H1 (cell line): ENCODE data around the gene HNF4A. TPM values are rescaled to one million over a fixed set of nuclear protein-coding genes. Genes with fewer than 3 reads are reported as not detected.

Source experiments
- CTCF ChIA-PET: fragments of 300-600 bp; sonication (Branson Sonifier 250); formaldehyde crosslinking; loops from one replicate; lab custom pipeline; 2021; ENCODE audit not compliant: partially characterized antibody; lab: Charles Lee
- POLR2A ChIA-PET: fragments of 300-600 bp; sonication (Branson Sonifier 250); formaldehyde crosslinking; loops from one replicate; lab custom pipeline; 2021; ENCODE audit warnings: inconsistent platforms; ENCODE audit not compliant: partially characterized antibody; lab: Charles Lee
- DNase-seq, 2 experiments: peaks; one replicate each; pipeline versions ENCODE4 v3.0.0 to v3.0.0-alpha.2; 2010 to 2022; ENCODE audit warnings: low spot score in 2 of 2, low read depth in 1 of 2, mixed read lengths in 1 of 2
- FAIRE-seq: peaks from 2 replicates; lab custom pipeline; 2011; peaks lifted over from hg19 to GRCh38; lab: Jason Lieb, UNC
- H2AFZ ChIP-seq: 2 replicates; pipeline ENCODE4 v1.8.1; 2012; ENCODE audit warnings: low read length, inconsistent platforms
- H2AK5ac ChIP-seq: 2 replicates; pipeline ENCODE4 v1.6.1; 2013; ENCODE audit warnings: low read depth, low read length
- H2BK120ac ChIP-seq: replicated peaks from 2 replicates; pipeline ENCODE3; 2013; ENCODE audit warnings: low read depth, low read length, inconsistent platforms
- H2BK12ac ChIP-seq: 2 replicates; pipeline ENCODE4 v1.6.1; 2013; ENCODE audit warnings: low read depth, low read length
- H2BK15ac ChIP-seq: 2 replicates; pipeline ENCODE4 v1.6.1; 2013; ENCODE audit warnings: low read length
- H2BK20ac ChIP-seq: 2 replicates; pipeline ENCODE4 v1.6.1; 2013; ENCODE audit warnings: low read length
- H2BK5ac ChIP-seq: 2 replicates; pipeline ENCODE4 v1.6.1; 2013; ENCODE audit warnings: low read depth, low read length
- H3K14ac ChIP-seq: 2 replicates; pipeline ENCODE4 v1.6.1; 2013; ENCODE audit warnings: inconsistent platforms; ENCODE audit not compliant: insufficient read length
- H3K18ac ChIP-seq: 2 replicates; pipeline ENCODE4 v1.6.1; 2013; ENCODE audit warnings: low read length; ENCODE audit errors: extremely low read depth
- H3K23ac ChIP-seq: 2 replicates; pipeline ENCODE4 v1.6.1; 2013; ENCODE audit warnings: inconsistent platforms; ENCODE audit not compliant: insufficient read length
- H3K23me2 ChIP-seq: 2 replicates; pipeline ENCODE4 v1.6.1; 2013; ENCODE audit warnings: low read depth, low read length
- H3K27ac ChIP-seq: 2 replicates; pipeline ENCODE4 v1.6.1; 2011; ENCODE audit warnings: low read depth, low read length, inconsistent platforms
- H3K27me3 ChIP-seq, 4 experiments: replicated peaks in 1 of 4; 1 replicate in 1 of 4; 2 replicates in 3 of 4; pipeline versions ENCODE4 v1.6.1 to v1.8.1; 2011 to 2013; ENCODE audit warnings: low read length in 3 of 4, mild to moderate bottlenecking in 3 of 4, inconsistent platforms in 2 of 4, mixed read lengths in 2 of 4, moderate library complexity in 1 of 4; ENCODE audit not compliant: control insufficient read depth in 3 of 4, insufficient read depth in 3 of 4; ENCODE audit errors: extremely low read depth in 1 of 4
- H3K36me3 ChIP-seq, 4 experiments: 2 replicates each; pipeline versions ENCODE4 v1.6.1 to v1.8.1; 2011 to 2013; ENCODE audit warnings: mild to moderate bottlenecking in 4 of 4, low read length in 3 of 4, moderate library complexity in 2 of 4, control low read depth in 1 of 4, inconsistent platforms in 1 of 4; ENCODE audit not compliant: insufficient read depth in 4 of 4, control insufficient read depth in 2 of 4
- H3K4ac ChIP-seq: replicated peaks from 2 replicates; pipeline ENCODE3; 2013; ENCODE audit warnings: low read length, low read depth, mixed read lengths, inconsistent platforms; ENCODE audit not compliant: insufficient read length
- H3K4me1 ChIP-seq, 4 experiments: replicated peaks in 1 of 4; 1 replicate in 1 of 4; 2 replicates in 3 of 4; pipeline versions ENCODE4 v1.6.1 to v1.8.1; 2011 to 2013; ENCODE audit warnings: low read length in 3 of 4, inconsistent platforms in 2 of 4, mixed read lengths in 1 of 4; ENCODE audit not compliant: insufficient read depth in 4 of 4, control insufficient read depth in 3 of 4
- H3K4me2 ChIP-seq, 2 experiments: 2 replicates each; pipeline versions ENCODE4 v1.6.1 to v1.8.1; 2011 to 2013; ENCODE audit warnings: low read depth in 2 of 2, low read length in 2 of 2, control low read depth in 1 of 2, inconsistent platforms in 1 of 2, mild to moderate bottlenecking in 1 of 2; ENCODE audit not compliant: insufficient read depth in 1 of 2
- H3K4me3 ChIP-seq, 4 experiments: fragments of 200-600, 300-600 bp in 1 of 4; sonication (generic), shearing (Covaris generic), sonication (Bioruptor Twin) in 1 of 4; 2 replicates each; pipeline versions ENCODE4 v1.5.1 to v1.8.1; 2011 to 2016; ENCODE audit warnings: low read length in 4 of 4, low read depth in 3 of 4, control low read depth in 2 of 4, inconsistent platforms in 2 of 4, mild to moderate bottlenecking in 2 of 4, mixed read lengths in 1 of 4, moderate library complexity in 1 of 4; ENCODE audit not compliant: insufficient read depth in 2 of 4; ENCODE audit errors: extremely low read depth in 1 of 4
- H3K56ac ChIP-seq: replicated peaks from 2 replicates; pipeline ENCODE3; 2013; ENCODE audit warnings: low read depth, mild to moderate bottlenecking, mixed read lengths, low read length, inconsistent platforms; ENCODE audit not compliant: insufficient read length
- H3K79me1 ChIP-seq: 2 replicates; pipeline ENCODE4 v1.6.1; 2013; ENCODE audit warnings: low read depth, low read length, control low read depth
- H3K79me2 ChIP-seq, 2 experiments: 2 replicates each; pipeline versions ENCODE4 v1.6.1 to v1.8.1; 2012 to 2013; ENCODE audit warnings: low read length in 2 of 2, mild to moderate bottlenecking in 2 of 2, inconsistent platforms in 1 of 2; ENCODE audit not compliant: insufficient read depth in 2 of 2, control insufficient read depth in 1 of 2
- H3K9ac ChIP-seq, 4 experiments: replicated peaks in 1 of 4; 1 replicate in 1 of 4; 2 replicates in 3 of 4; pipeline versions ENCODE4 v1.6.1 to v1.8.1; 2011 to 2013; ENCODE audit warnings: low read depth in 3 of 4, low read length in 3 of 4, control low read depth in 2 of 4, mild to moderate bottlenecking in 2 of 4, moderate library complexity in 2 of 4, inconsistent platforms in 1 of 4; ENCODE audit errors: extremely low read depth in 1 of 4
- H3K9me3 ChIP-seq, 2 experiments: 2 replicates each; pipeline versions ENCODE4 v1.6.1 to v1.8.1; 2012 to 2013; ENCODE audit warnings: mild to moderate bottlenecking in 2 of 2, moderate library complexity in 2 of 2, control low read depth in 1 of 2, inconsistent platforms in 1 of 2, low read depth in 1 of 2, low read length in 1 of 2, mixed read lengths in 1 of 2; ENCODE audit not compliant: insufficient read depth in 2 of 2
- H4K20me1 ChIP-seq, 2 experiments: replicated peaks in 1 of 2; 2 replicates each; pipeline versions ENCODE3 to v1.8.1; 2011 to 2013; ENCODE audit warnings: inconsistent platforms in 2 of 2, low read length in 2 of 2, mild to moderate bottlenecking in 1 of 2; ENCODE audit not compliant: insufficient read depth in 2 of 2, control insufficient read depth in 1 of 2
- H4K5ac ChIP-seq: 2 replicates; pipeline ENCODE4 v1.6.1; 2013; ENCODE audit warnings: low read length, low read depth, mixed read lengths, inconsistent platforms; ENCODE audit not compliant: insufficient read length
- H4K8ac ChIP-seq: 2 replicates; pipeline ENCODE4 v1.8.0; 2013; ENCODE audit warnings: mild to moderate bottlenecking, moderate library complexity, low read length, inconsistent platforms; ENCODE audit not compliant: insufficient read depth; ENCODE audit errors: extremely low read depth
- H4K91ac ChIP-seq: replicated peaks from 2 replicates; pipeline ENCODE3; 2013; ENCODE audit warnings: low read length, mixed read lengths, inconsistent platforms; ENCODE audit not compliant: insufficient read length
- ATF2 ChIP-seq: IDR thresholded peaks from 2 replicates; pipeline ENCODE4 v1.6.1; 2012; ENCODE audit warnings: low read length, inconsistent platforms
- ATF3 ChIP-seq: IDR thresholded peaks from 2 replicates; pipeline ENCODE4 v1.6.1; 2011; ENCODE audit warnings: low read depth, mild to moderate bottlenecking, low read length; ENCODE audit not compliant: insufficient read depth
- BRCA1 ChIP-seq: IDR thresholded peaks from 2 replicates; pipeline ENCODE4 v1.6.1; 2012; ENCODE audit warnings: low read depth, low read length, improper control_type of control experiment
- CTBP2 ChIP-seq: IDR thresholded peaks from 2 replicates; pipeline ENCODE4 v1.7.0; 2011; ENCODE audit warnings: borderline replicate concordance, mild to moderate bottlenecking, moderate library complexity, mixed read lengths, low read length; ENCODE audit not compliant: insufficient read depth, insufficient read length
- CTCF ChIP-seq, 3 experiments: IDR thresholded peaks; 1 replicate in 2 of 3; 2 replicates in 1 of 3; pipeline versions ENCODE4 v1.5.1 to v1.6.1; 2011; ENCODE audit warnings: low read length in 3 of 3, mild to moderate bottlenecking in 3 of 3, inconsistent platforms in 2 of 3, low read depth in 1 of 3, moderate library complexity in 1 of 3; ENCODE audit not compliant: insufficient read depth in 1 of 3; ENCODE audit errors: control extremely low read depth in 1 of 3
- GABPA ChIP-seq: IDR thresholded peaks from 2 replicates; pipeline ENCODE4 v1.6.1; 2011; ENCODE audit warnings: mild to moderate bottlenecking, low read length, moderate library complexity, borderline replicate concordance; ENCODE audit not compliant: insufficient read depth
- JUN ChIP-seq: IDR thresholded peaks from 2 replicates; pipeline ENCODE4 v1.6.1; 2011; ENCODE audit warnings: low read depth, mild to moderate bottlenecking, improper control_type of control experiment, low read length
- SP1 ChIP-seq: IDR thresholded peaks from 2 replicates; pipeline ENCODE4 v1.6.1; 2011; ENCODE audit warnings: low read depth, low read length
- WGBS, 2 experiments: shearing (Covaris generic) in 1 of 2; methylation state at CpG; one replicate each; pipeline versions ENCODE4 v1.1.6 to v1.1.7; 2013 to 2015; ENCODE audit warnings: low lambda C conversion rate in 2 of 2, mixed read lengths in 2 of 2, inconsistent platforms in 1 of 2, low coverage in 1 of 2, missing lambda C conversion rate in 1 of 2; ENCODE audit not compliant: insufficient replicate concordance in 2 of 2, insufficient coverage in 1 of 2, insufficient read length in 1 of 2; ENCODE audit errors: extremely low coverage in 1 of 2, missing lambda C conversion rate in 1 of 2; 5-methylcytosine and 5-hydroxymethylcytosine counted together
- polyA plus RNA-seq, 7 experiments: library from polyadenylated mRNA; depleted of rRNA in 3 of 7; stranded (reverse) in 5 of 7; unstranded in 2 of 7; fragments of >200 nt in 5 of 7; fragments of 200-250 nt in 2 of 7; gene quantifications; 1 replicate in 5 of 7; 2 replicates in 1 of 7; 4 replicates in 1 of 7; pipeline versions ENCODE4 v1.2.1 to v1.2.3, GENCODE V29; 2011 to 2013; ENCODE audit warnings: missing spikeins in 2 of 7, mixed read lengths in 2 of 7
- total RNA-seq: library from RNA; stranded (reverse); fragmentation: NEBNext Ultra II Directional; extraction: Animal tissue kit (Norgen Biotek cat#: 25700); gene quantifications from 2 replicates; pipeline ENCODE4 v1.2.1, GENCODE V29; 2021

HNF4A gene
- total and polyA plus RNA-seq, 2 of the 8 experiments (the other 6 are each of a cell fraction or from before 2014, with no cell fraction given), result 0.03 TPM; not detected in 1

- Histone ChIP-seq H2BK5ac (no peak overlapping the region), H3K23ac (no peak overlapping the region), H3K4ac (no peak overlapping the region), H3K27ac (no peak overlapping the region), H3K9ac (no peak overlapping the region), H2BK20ac (no peak overlapping the region), H3K4me1 (peaks cover 0 to 6% (median 0%) of the 10 kb centered on the region in 4 experiments; a peak in 1 of 7 replicates), H2BK120ac (no peak overlapping the region), H4K20me1 (no peaks in the 10 kb centered on the region), H3K14ac (no peak overlapping the region), H3K56ac (no peak overlapping the region), H2AK5ac (no peak overlapping the region), H2BK15ac (no peak overlapping the region), H3K18ac (no peak overlapping the region), H4K5ac (no peak overlapping the region), H3K79me2 (no peaks in the 10 kb centered on the region), H2BK12ac (no peak overlapping the region), H3K23me2 (no peaks in the 10 kb centered on the region), H3K27me3 (peaks cover 0 to 3% (median 0%) of the 10 kb centered on the region in 4 experiments; a peak in 2 of 7 replicates), H2AFZ (no peak overlapping the region), H3K4me3 (no peak overlapping the region), H3K79me1 (no peaks in the 10 kb centered on the region), H4K91ac (no peak overlapping the region), H3K9me3 (no peaks in the 10 kb centered on the region), H3K36me3 (no peaks in the 10 kb centered on the region), H4K8ac (no peak overlapping the region), H3K4me2 (no peak overlapping the region)
- 93% methylated on average over 3 of the region's 4 CpGs; no CpG with 5 or more reads in 1 of the 2 experiments for WGBS, 2 experiments
- ChIA-PET POLR2A (no interaction called here), CTCF (interaction anchor here (0.6 to 0.7 kb wide), 2 partner anchors 283 to 868 kb away, joined by 3 to 4 read pairs; no protein-coding TSS in a partner anchor)
- no peak for TF ChIP-seq ATF3
- no peak for TF ChIP-seq JUN
- no peak for TF ChIP-seq BRCA1
- TF ChIP-seq SP1, result no peak
- no peak for TF ChIP-seq CTBP2
- no peak for TF ChIP-seq GABPA
- TF ChIP-seq ATF2, result no peak
- no peak for TF ChIP-seq CTCF (IDR thresholded peaks at IDR 0.05; ENCODE audit: control extremely low read depth in 1 of 3, insufficient read depth in 1 of 3, low read depth in 1 of 3, low read length in 3 of 3)
- DNase-seq (no peak), FAIRE-seq (no peak)
Measured at GRCh38 chr20:44348168-44348659, 7.3 kb upstream of the HNF4A start.
